ENCODE data around the gene TCTN1. TPM values are rescaled to one million over a fixed set of nuclear protein-coding genes. Genes with fewer than 3 reads are reported as not detected.
"Not testable (repeated sequence)": the region's sequence is repeated elsewhere in the genome, so short reads cannot be mapped to it uniquely, and the experiment has no call there.

The TCTN1 gene
- polyA plus RNA-seq, 4 donors: 69.8 to 112 (median 94.2) TPM

DNA sequence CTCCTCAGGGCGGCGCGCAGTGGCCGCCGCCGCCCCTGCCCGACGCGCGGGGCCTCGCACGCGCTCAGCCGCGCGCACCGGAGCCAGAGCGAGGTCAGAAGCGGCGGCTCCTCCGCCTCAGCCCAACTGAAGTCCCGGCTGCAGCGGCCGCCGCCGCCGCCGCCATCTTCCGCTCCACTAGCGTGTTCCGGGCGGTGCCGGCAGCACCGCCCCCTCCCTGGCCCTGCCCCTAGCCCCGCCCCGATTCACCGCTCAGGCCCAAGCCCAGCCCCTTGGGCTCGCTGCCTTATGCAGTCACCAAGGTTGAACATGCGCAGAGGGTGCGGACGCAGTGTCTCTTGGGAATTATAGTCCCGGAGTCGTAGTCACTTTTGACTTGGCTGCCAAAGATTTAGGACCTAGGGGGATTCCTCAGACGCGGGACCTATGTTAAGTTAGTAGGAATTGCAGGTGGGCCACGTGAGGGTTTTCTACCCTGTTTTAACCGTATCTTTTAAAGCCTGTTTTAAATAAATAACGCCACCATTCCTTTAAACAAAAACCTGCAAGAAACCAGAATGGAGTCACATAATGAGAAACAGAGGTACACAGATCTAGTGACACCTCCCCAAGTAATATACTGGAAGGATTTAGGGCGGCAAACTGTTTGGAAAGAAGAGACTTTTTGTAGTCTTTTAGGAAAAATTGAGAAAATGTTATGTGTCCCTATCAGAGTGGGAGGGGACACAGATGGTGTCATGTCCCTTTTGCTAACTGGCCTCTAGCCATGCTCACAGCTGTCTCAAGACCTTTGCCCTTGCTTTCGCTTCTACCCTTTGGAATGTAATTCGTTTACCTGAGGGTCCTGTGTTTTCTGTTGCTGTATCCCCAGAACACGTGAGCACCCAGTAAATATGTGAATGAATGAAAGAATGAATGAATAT is 30.5 kb upstream of the TCTN1 start, which contains the start of gene PPTC7:
TSS of gene PPTC7 (minus strand) at position 182 of the 923 bp plus-strand sequence. CDS start 287 bp downstream, outside the sequence.
- peak; percentile 85 to 95 (median 90) for DNase-seq (ENCODE audit: low read depth in 4 of 4, low spot score in 2 of 4)

DNA sequence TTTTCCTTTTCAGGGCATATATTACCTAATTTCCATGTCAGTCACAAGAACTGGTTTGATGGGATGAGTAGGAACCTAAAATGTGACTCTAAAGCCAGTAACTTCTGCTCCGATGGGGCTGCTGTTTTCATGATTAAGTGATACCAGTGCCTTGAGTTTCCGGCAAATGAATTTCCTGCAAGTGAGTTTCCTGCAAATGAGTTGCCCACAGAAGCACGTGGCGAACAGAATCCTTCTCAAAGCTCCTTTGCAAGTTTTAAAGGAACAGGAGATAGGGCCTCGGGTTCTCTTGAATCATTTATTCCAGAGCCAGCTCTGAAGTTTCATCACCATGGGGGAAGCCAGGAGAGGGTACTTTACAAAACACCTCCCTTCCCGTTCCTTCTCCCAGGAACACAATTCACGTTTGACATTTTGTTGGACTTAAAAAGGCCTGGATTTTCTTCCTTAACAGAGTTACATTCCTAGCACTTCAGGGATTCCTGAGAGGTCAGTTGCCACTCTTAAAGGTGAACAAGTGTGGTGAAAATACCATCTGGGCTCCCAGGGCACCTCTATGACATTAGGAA is 28.6 kb upstream of the TCTN1 start:
- DNase-seq (ENCODE audit: low read depth in 4 of 4, low spot score in 2 of 4): no peak

DNA sequence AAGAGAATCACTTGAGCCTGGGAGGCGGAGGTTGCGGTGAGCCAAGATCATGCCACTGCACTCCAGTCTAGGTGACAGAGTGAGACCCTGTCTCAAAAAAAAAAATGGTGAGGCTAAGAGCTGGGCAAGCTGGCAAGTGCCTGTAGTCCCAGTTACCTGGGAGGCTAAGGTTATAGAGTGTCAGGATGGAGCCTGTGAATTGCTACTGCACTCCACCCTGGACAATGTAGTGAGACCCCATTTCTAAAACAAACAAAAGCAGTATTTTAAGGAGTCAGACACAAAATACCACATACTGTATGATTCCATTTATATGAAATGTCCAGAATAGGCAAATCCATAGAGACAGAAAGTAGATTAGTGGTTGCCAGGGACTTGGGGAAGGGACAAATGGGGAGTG is 26.8 kb upstream of the TCTN1 start:
- not testable (repeated sequence) for DNase-seq (ENCODE audit: low read depth in 4 of 4, low spot score in 2 of 4)

DNA sequence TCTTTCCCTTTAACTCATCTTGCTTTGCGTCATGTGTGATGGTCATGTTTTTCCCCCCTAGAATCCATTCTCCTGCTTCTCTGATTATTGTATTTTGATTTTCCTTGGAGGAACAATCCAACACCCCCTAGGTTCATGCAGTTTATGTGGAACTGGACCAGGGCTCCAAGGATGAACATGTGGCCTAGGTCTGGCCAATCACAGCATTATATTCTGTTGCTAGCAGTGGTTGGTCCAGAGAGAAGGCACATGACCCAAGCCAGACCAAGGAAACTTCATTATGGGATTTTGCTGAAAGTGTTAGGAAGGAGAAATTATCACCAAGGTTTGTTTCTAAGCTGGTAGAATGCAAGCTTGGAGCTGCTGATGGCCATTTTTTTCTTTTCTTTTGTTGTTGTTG is 23.9 kb upstream of the TCTN1 start:
- DNase-seq (ENCODE audit: low read depth in 4 of 4, low spot score in 2 of 4): no peak

DNA sequence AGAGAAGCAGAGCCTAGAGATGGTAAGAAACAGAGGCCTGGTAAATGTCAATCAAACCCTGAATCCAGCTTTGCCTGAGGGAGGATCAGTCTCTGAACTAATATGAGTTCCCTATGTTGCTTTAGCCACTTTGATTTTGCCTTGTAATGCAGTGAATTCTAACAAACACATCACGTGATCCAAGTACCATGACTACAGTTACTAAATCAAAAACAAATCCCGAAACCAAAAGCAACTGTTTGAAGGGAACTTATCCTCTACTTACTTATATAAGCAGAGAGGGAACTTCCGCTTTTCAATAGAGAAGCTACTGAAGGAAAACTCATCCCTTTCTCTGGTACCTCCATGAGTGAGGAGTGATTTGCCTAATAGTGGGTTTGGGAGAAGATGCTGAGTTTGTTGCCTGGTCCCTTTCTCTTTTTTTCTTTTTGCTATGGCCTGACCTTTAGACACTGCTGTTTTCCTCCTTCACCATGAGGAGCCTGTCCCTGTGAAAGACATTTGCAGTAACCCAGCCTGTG is 23.1 kb upstream of the TCTN1 start:
- no peak for DNase-seq (ENCODE audit: low read depth in 4 of 4, low spot score in 2 of 4)

DNA sequence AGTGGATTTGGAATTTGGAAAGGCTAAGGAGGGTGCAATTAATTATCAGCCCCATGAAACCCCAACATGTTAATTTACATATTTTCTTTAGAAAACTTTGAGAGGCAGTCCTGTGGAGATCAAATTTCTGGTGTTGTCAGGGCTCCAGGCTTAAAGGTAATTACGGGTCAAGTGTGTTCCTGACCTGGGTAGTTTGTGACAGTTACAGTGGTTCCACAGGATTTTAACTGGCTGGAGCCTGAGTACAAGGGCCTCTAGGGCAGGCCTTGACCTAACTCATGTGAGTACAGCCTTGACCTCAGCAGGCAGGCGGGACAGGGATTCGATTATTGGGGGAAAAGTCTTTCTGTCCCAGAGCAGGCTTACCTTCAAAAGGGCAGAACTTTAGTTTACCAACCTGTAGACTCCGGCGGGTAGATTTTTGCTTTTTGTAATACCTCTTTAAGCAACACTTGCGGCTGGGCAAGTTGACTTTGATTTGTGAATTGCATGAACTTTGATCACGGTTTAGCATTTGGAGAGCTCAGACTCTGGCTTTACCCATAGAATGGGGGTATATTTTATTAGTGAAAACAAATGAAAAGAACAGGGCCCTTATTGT is 22.4 kb upstream of the TCTN1 start:
- DNase-seq (ENCODE audit: low read depth in 4 of 4, low spot score in 2 of 4): no peak

DNA sequence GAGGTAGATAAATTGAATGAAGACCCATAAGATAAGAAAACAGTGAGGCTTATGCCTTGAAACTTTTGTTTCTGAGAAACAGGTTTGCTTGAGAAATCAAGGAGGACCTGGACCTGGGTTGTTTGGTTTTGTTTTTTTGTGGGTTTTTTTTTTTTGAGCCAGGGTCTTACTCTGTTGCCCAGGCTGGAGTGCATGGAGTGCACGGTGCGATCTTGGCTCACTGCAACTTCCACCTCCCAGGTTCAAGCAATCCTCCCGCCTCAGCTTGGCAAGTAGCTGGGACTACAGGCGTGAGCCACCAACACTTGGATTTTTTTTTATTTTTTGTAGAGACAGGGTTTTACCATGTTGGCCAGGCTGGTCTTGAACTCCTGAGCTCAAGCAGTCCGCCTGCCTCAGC is 21.9 kb upstream of the TCTN1 start:
- DNase-seq (ENCODE audit: low read depth in 4 of 4, low spot score in 2 of 4): no peak

DNA sequence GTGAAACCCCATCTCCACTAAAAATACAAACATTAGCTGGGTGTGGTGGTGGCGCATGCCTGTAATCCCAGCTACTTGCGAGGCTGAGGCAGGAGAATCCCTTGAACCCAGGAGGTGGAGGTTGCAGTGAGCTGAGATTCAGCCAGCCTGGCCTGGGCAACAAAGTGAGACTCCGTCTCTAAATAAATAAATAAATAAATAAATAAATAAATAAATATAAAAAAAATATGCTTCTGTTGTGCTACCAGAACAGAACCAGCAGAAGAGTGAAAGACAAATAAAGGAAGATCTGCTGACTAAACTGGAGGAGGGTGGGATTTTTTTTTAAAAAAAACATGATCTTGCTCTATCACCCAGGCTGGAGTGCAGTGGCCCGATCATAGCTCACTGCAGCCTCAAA is 21.0 kb upstream of the TCTN1 start:
- not testable (repeated sequence) for DNase-seq (ENCODE audit: low read depth in 4 of 4, low spot score in 2 of 4)

DNA sequence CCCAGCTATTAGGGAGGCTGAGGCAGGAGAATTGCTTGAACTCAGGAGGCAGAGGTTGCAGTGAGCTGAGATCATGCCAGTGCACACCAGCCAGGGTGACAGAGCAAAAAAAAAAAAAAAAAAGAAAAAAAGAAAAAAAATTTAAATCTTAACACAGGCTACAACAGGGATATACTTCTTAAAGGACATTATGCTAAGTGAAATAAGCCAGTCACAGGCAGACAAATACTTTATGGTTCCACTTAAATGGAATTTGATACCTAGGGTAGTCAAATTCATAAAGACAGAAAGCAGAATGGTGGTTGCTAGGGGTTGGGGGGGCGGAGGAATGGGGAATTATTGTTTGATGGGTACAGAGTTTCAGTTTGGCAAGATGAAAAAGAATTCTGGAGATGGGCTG is 16.0 kb upstream of the TCTN1 start:
- DNase-seq (ENCODE audit: low read depth in 4 of 4, low spot score in 2 of 4): no peak

DNA sequence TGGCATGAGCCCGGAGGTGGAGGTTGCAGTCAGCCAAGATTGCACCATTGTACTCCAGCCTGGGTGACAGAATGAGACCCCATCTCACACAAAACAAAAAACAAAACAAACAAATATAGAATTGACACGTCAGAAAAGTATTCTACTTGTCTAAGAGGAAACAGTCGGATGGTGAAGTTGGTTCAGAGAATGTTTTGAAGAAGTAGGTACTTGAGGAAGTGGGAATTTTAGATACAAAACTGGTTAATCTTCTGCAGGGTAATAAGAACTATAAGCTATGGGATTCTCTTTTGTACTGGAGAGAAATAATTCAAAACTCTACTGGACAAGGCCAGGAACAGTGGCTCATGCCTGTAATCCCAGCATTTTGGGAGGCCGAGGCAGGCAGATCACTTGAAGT is 14.6 kb upstream of the TCTN1 start:
- no peak for DNase-seq (ENCODE audit: low read depth in 4 of 4, low spot score in 2 of 4)

DNA sequence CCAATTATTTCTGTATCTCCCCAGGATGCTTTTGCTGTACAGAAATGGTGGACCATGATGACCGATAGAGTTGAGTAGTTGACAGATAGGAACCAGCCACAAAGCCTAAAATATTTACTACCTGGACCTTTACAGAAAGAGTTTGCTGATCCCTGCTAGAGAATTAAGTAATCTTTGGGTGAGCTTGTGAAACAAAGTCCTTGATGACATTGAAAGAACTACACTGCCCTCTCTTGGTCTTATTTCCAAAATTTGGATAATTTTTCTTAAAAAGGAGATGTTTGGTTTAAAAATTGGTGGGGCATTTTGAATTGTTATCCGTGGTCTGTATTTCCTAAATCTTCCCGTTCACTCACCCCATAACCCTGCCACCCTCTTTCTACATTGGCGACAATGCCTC is 13.7 kb upstream of the TCTN1 start:
- DNase-seq (ENCODE audit: low read depth in 4 of 4, low spot score in 2 of 4): no peak

DNA sequence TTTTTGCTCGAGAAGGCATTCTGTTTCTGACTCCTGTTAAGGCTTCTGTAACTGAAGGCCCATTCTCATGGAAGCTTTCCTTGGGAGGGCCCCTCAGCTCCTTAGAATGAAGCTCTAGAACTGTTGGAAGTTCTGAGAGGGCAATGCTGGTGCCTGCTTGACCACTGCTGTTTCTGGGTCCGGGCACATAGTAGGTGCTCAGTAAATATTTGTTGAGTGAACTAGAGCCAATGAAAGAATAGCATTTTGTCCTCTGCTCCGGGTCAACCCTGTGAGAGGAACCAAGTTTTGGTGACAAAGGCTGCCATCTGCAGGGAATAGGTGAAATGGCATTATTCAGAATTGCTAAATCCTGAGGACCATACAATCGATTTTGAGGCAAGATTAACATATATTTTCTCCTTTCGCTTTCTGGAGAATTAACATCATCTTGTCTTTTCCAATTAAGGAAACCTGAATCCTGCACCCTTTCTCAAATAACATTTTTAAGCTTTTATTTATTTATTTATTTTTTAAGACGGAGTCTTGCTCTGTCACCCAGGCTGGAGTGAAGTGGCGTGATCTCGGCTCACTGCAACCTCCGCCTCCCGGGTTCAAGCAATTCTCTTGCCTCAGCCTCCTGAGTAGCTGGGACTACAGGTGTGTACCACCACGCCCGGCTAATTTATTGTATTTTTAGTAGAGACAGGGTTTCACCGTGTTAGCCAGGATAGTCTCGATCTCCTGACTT is 11.7 kb upstream of the TCTN1 start:
- DNase-seq (ENCODE audit: low read depth in 4 of 4, low spot score in 2 of 4): not testable (repeated sequence)

DNA sequence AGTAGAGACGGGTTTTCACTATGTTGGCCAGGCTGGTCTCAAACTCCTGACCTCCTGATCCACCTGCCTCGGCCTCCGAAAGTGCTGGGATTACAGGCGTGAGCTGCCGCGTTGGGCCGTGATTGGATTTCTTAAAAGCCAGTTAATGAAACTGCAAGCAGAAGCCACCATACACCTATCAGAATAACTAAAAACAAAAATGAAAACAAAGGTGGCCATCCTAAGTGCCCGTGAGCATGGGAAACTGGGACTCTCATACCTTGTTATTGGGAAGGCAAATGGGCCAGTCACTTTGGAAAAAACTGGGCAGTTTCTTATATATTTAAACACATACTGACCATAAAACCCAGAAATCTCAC is 7.7 kb upstream of the TCTN1 start:
- DNase-seq (ENCODE audit: low read depth in 4 of 4, low spot score in 2 of 4): no peak

DNA sequence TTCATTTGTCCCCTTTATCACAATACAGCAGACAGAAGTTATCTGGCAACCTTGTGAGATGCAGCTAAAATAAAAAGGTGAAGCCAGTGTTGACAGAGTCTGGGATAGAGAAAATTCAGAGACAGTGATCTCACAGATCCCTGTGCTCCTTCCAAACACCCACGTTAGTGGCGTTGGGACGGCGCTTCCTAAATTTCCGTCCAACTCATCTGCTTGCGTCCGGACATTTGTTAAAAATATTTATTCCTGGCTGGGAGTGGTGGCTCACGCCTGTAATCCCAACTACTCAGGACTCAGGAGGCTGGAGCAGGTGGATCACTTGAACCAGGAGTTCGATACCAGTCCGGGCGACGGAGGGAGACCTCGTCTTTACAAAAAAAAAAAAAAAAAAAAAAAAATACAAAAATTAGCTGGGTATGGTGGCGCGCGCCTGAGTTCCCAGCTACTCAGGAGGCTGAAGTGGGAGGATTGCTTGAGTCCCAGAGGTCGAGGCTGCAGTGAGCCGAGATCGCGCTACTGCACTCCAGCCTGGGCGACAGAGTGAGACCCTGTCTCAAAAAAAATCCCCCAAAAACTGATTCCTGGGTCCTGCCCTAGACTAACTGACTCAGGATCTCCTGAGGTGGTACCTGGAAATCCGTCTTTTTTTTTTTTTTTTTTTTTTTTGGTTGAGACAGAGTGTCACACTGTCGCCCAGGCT is 708 bp upstream of the TCTN1 start:
- DNase-seq (ENCODE audit: low read depth in 4 of 4, low spot score in 2 of 4): no peak

DNA sequence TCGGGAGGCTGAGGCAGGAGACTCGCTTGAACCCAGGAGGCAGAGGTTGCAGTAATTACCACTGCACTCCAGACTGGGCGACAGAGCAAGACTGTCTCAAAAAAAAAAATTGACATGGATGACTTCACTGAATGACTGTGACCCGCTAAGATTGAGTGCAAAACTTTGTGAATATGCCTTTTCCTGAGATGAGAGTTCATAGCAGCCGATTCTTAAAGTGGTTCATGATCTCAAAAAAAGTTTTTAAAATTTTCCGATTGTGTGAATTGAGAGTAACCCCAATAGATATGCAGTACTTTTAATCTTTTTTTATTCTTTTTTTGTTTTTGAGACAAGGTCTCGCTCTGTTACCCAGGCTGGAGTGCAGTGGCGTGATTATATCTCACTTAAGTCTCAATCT is 1.2 kb downstream of the TCTN1 start:
- no peak for DNase-seq (ENCODE audit: low read depth in 4 of 4, low spot score in 2 of 4)

DNA sequence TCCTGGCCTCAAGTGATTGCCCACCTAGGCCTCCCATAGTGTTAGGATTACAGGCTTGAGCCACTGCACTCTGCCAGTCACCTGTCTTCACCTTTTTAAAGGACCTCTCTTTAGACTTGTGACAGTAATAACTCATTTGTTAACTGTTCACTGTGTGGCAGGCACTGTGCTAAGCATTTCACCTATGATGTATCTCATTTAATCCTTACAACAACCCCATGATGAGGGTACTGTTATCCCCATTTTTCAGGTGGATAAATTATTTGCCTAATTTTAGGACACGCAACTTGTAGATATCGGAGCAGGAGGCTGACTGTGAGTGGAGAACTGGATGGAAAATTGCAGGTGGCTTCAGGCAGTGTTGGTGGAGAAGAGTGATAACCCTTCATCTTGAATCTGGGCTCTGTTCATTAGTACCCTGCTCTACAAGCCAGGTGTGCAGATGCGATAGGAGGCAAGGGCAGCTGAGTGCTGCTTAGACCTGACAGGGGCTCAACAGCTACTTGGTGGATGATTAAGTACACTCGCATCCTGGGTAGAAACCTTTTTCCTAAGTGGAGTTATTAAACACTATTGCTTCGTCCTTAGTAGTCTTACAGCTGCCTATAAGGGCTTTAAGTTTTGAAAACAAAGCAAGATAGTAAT is 2.7 kb downstream of the TCTN1 start:
- no peak for DNase-seq (ENCODE audit: low read depth in 4 of 4, low spot score in 2 of 4)

DNA sequence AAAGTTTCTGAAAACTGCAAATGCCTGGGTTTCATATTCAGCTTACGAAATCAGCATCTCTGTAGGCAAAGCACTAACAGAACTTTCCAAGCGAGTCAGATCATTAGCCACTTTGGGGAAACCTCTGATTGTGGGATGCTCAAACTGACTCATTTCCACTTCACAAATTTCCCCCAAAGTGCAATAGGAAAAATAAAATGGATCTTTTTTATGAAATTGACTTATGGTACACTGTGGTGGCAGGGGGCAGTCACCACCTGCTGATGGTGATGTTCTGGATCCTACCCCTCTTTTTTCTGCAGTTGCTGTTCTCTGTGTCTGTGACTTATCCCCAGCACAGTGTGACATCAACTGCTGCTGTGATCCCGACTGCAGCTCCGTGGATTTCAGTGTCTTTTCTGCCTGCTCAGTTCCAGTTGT is 5.6 kb downstream of the TCTN1 start:
- DNase-seq (ENCODE audit: low read depth in 4 of 4, low spot score in 2 of 4): no peak

DNA sequence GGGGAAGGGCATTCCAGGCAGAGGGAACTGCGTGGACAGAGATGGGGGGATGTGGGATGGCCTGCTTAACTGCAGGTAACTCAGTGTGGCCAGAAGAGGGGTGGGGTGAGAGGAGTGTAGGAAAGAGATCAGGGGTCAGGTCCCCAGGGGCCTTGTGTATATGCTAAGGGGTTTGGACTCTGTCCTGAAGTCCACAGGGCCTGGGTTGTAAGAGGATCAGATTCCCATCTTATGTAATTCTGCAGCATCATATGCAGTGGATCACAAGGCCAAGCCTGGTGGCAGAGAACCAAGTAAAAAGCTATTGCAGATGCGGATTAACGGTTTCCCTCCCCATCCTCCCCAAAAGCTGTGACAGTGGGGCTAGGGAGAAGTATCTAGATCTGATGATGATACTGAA is 8.7 kb downstream of the TCTN1 start:
- no peak for DNase-seq (ENCODE audit: low read depth in 4 of 4, low spot score in 2 of 4)

DNA sequence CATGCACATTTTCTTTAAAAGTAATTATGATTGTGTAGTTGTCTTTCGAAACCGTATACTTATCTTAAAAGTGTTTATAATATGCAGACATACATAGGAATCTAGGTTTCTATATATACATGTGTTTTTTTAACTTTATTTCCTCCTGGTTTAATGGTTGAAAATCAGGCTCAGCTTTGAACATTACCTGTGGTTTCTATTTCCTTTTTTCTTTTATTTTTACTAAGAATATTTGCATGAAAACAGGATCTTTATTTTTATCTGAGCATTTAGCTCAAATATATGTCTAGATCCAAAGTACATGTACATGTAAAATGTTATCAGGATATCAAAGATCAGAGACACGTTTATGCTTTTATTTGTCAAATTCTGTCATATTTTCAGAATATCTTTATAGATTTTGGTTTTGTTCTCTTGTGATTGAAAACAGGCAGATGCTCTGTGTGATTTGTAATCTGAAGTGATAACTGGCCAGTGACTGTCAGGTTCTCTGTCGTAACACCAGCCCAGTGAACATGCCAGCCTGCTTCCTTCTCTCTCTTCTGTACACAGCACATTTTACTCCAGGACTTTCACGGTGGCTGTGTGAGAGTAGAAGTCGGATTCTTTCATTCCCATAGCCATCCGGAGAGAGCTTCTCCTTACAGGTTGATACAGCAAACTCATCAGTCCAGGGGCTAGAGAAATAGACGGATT is 13.7 kb downstream of the TCTN1 start:
- no peak for DNase-seq (ENCODE audit: low read depth in 4 of 4, low spot score in 2 of 4)

Data from left renal cortex interstitium (tissue), 4 donors.